ENCODE results near the gene POU2F1. TPM values are rescaled to one million over a fixed set of nuclear protein-coding genes. Genes with fewer than 3 reads are reported as not detected.

The POU2F1 gene
- total and polyA plus RNA-seq, 8 donors, result 1.2 to 36.2 (median 7.7) TPM

- intact Hi-C loops (cut with DNase I; ENCODE audit: low total_unique reads), result no loop called here
- no peak for TF ChIP-seq POLR2A (IDR thresholded peaks at IDR 0.05)
- Histone ChIP-seq H3K27ac (no peak overlapping the region), H3K27me3 (no peaks in the 10 kb centered on the region), H3K9me3 (no peaks in the 10 kb centered on the region), H3K36me3 (no peaks in the 10 kb centered on the region), H3K4me3 (no peak overlapping the region), H3K4me1 (no peaks in the 10 kb centered on the region)
- 75 to 83% (median 77%) methylated on average over 6 of the region's 6 CpGs for WGBS, 5 donors
- no peak for DNase-seq
These were observed 243.3 kb downstream of the POU2F1 start for GRCh38 chr1:167463875-167464575.

GRCh38 chr1:167465018-167465417, 244.3 kb downstream of the POU2F1 start:
- no peak overlapping the region for H3K4me3 ChIP-seq
- H3K27ac ChIP-seq, result no peak overlapping the region
- 87 to 98% (median 93%) methylated on average over 2 of the region's 2 CpGs for WGBS, 5 donors
- no peaks in the 10 kb centered on the region for H3K27me3 ChIP-seq
- intact Hi-C loops (cut with DNase I; ENCODE audit: low total_unique reads), result no loop called here
- H3K9me3 ChIP-seq, result no peaks in the 10 kb centered on the region
- TF ChIP-seq POLR2A (IDR thresholded peaks at IDR 0.05), result no peak
- no peak for TF ChIP-seq EP300 (IDR thresholded peaks at IDR 0.05)
- no peak for TF ChIP-seq POLR2AphosphoS5 (IDR thresholded peaks at IDR 0.05)
- TF ChIP-seq CTCF (IDR thresholded peaks at IDR 0.05), result no peak
- no peak for DNase-seq
- H3K4me1 ChIP-seq, result no peaks in the 10 kb centered on the region
- H3K36me3 ChIP-seq, result no peaks in the 10 kb centered on the region

GRCh38 chr1:167465743-167466142, 245.1 kb downstream of the POU2F1 start:
- no peaks in the 10 kb centered on the region for H3K9me3 ChIP-seq
- intact Hi-C loops (cut with DNase I; ENCODE audit: low total_unique reads), result no loop called here
- no peaks in the 10 kb centered on the region for H3K4me1 ChIP-seq
- H3K27ac ChIP-seq, result no peak overlapping the region
- DNase-seq, result no peak
- H3K27me3 ChIP-seq, result no peaks in the 10 kb centered on the region
- no peak overlapping the region for H3K4me3 ChIP-seq
- H3K36me3 ChIP-seq, result no peaks in the 10 kb centered on the region
- 10 to 44% (median 35%) methylated on average over 1 of the region's 1 CpG for WGBS, 5 donors
- no peak for TF ChIP-seq EP300 (IDR thresholded peaks at IDR 0.05)
- no peak for TF ChIP-seq POLR2A (IDR thresholded peaks at IDR 0.05)
- TF ChIP-seq POLR2AphosphoS5 (IDR thresholded peaks at IDR 0.05), result no peak
- no peak for TF ChIP-seq CTCF (IDR thresholded peaks at IDR 0.05)

GRCh38 chr1:167467126-167467710, 246.5 kb downstream of the POU2F1 start:
- Histone ChIP-seq H3K27ac (no peak overlapping the region), H3K36me3 (no peaks in the 10 kb centered on the region), H3K27me3 (no peaks in the 10 kb centered on the region), H3K4me3 (no peak overlapping the region), H3K9me3 (no peaks in the 10 kb centered on the region), H3K4me1 (no peaks in the 10 kb centered on the region)
- DNase-seq, result no peak
- intact Hi-C loops (cut with DNase I; ENCODE audit: low total_unique reads), result no loop called here
- WGBS, 5 donors, result 81 to 87% (median 84%) methylated on average over 15 of the region's 15 CpGs
- TF ChIP-seq POLR2AphosphoS5 (IDR thresholded peaks at IDR 0.05) (no peak), EP300 (IDR thresholded peaks at IDR 0.05) (no peak), CTCF (IDR thresholded peaks at IDR 0.05) (no peak), POLR2A (IDR thresholded peaks at IDR 0.05) (no peak)

GRCh38 chr1:167467752-167468151, 247.1 kb downstream of the POU2F1 start:
- Histone ChIP-seq H3K36me3 (no peaks in the 10 kb centered on the region), H3K9me3 (no peaks in the 10 kb centered on the region), H3K27ac (no peak overlapping the region), H3K4me1 (no peaks in the 10 kb centered on the region), H3K4me3 (no peak overlapping the region), H3K27me3 (no peaks in the 10 kb centered on the region)
- TF ChIP-seq CTCF (IDR thresholded peaks at IDR 0.05) (no peak), EP300 (IDR thresholded peaks at IDR 0.05) (no peak), POLR2AphosphoS5 (IDR thresholded peaks at IDR 0.05) (no peak), POLR2A (IDR thresholded peaks at IDR 0.05) (no peak)
- DNase-seq, result no peak
- intact Hi-C loops (cut with DNase I; ENCODE audit: low total_unique reads), result no loop called here
- WGBS, 5 donors, result 77 to 87% (median 81%) methylated on average over 9 of the region's 9 CpGs

All from stomach (tissue), 9 donors.